Ovary (tissue), 3 donors: ENCODE measurements around the gene ESYT2.

Experiments
- EP300 ChIP-seq: sonication (generic); formaldehyde crosslinking; IDR thresholded peaks from one replicate; pipeline ENCODE4 v1.6.1; 2017; ENCODE audit warnings: antibody characterized with exemption
- POLR2A ChIP-seq: fragments of 450-650 bp; IDR thresholded peaks from one replicate; pipeline ENCODE4 v1.6.1; 2017; ENCODE audit warnings: antibody characterized with exemption, mild to moderate bottlenecking, moderate library complexity
- TF ChIP-seq, protein P1 (sequence below), 3 donors: fragments of 450-650 bp in 2 of 3; fragments of 200-600 bp in 1 of 3; IDR thresholded peaks; one replicate each; pipeline versions ENCODE4 v1.5.1 to v1.8.0; 2016 to 2022; ENCODE audit warnings: antibody characterized with exemption in 3 of 3, mild to moderate bottlenecking in 1 of 3
- donor health status: DM: no; HTN: no; CAD: no.

DNA sequence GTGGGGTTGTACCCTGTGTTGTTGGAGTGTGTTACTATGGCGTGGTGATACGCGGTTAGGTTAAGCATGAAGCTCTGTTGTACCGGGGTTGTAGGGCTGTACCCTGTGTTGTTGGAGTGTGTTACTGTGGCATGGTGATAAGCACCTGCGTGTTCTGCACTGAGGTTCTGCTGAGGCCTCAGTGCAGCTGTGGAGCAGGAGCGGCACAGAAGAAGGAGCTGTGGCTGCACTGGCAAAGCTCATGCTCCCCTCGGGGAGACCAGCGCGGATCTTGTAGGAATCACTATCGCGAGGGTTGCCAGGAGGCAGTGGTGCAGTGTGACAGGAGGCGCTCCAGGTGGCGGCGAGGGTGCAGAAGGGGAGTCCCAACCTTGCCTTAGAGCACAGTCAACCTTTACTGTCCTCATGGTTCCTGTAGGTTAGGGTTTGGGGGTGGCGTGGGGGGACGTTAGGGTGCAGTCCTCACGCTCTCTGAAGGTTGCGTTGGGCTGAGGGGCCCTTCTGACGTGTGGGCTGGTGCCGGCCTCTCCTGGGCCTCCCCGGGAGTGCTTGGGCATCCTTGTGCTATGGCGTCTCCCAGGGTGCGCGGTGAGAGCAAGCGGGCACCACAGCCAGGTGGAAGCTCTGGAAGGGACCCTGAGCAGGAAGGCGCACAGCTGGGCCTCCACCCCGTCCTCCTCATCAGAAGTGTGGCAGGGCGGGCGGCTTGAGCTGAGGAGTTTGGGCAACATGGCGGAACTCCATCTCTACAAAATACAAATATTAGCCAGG, 38.1 kb upstream of the ESYT2 start:
- TF ChIP-seq, protein P1, sequence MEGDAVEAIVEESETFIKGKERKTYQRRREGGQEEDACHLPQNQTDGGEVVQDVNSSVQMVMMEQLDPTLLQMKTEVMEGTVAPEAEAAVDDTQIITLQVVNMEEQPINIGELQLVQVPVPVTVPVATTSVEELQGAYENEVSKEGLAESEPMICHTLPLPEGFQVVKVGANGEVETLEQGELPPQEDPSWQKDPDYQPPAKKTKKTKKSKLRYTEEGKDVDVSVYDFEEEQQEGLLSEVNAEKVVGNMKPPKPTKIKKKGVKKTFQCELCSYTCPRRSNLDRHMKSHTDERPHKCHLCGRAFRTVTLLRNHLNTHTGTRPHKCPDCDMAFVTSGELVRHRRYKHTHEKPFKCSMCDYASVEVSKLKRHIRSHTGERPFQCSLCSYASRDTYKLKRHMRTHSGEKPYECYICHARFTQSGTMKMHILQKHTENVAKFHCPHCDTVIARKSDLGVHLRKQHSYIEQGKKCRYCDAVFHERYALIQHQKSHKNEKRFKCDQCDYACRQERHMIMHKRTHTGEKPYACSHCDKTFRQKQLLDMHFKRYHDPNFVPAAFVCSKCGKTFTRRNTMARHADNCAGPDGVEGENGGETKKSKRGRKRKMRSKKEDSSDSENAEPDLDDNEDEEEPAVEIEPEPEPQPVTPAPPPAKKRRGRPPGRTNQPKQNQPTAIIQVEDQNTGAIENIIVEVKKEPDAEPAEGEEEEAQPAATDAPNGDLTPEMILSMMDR (IDR thresholded peaks at IDR 0.05), result no peak
- TF ChIP-seq EP300 (no peak), POLR2A (no peak)
